22Rv1 (cell line): Measurements from ENCODE around the gene IL1F10.
A peak's percentile ranks its signal among the peaks of the same experiment; 100 is the strongest.

Experiments used
- H3K27ac ChIP-seq: fragments of 450-650 bp; 2 replicates; pipeline ENCODE4 v1.5.1; 2017
- ZFX ChIP-seq: fragments of 450-650 bp; IDR thresholded peaks from 2 replicates; pipeline ENCODE4 v1.6.1; 2017; ENCODE audit warnings: antibody characterized with exemption, borderline replicate concordance
- TF ChIP-seq, protein P1 (sequence below): fragments of 450-650 bp; IDR thresholded peaks from 2 replicates; pipeline ENCODE4 v1.5.1; 2017; ENCODE audit warnings: mild to moderate bottlenecking

IL1F10 gene

GRCh38 chr2:113032737-113033136, 35.0 kb upstream of the IL1F10 start:
- H3K27ac ChIP-seq = no peak overlapping the region
- TF ChIP-seq, protein P1, sequence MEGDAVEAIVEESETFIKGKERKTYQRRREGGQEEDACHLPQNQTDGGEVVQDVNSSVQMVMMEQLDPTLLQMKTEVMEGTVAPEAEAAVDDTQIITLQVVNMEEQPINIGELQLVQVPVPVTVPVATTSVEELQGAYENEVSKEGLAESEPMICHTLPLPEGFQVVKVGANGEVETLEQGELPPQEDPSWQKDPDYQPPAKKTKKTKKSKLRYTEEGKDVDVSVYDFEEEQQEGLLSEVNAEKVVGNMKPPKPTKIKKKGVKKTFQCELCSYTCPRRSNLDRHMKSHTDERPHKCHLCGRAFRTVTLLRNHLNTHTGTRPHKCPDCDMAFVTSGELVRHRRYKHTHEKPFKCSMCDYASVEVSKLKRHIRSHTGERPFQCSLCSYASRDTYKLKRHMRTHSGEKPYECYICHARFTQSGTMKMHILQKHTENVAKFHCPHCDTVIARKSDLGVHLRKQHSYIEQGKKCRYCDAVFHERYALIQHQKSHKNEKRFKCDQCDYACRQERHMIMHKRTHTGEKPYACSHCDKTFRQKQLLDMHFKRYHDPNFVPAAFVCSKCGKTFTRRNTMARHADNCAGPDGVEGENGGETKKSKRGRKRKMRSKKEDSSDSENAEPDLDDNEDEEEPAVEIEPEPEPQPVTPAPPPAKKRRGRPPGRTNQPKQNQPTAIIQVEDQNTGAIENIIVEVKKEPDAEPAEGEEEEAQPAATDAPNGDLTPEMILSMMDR = no peak
- no peak for TF ChIP-seq ZFX

GRCh38 chr2:113034016-113034415, 33.8 kb upstream of the IL1F10 start:
- H3K27ac ChIP-seq = no peak overlapping the region
- TF ChIP-seq ZFX = no peak
- TF ChIP-seq, protein P1 = no peak

- TF ChIP-seq, protein P1 = no peak
- TF ChIP-seq ZFX = no peak
- H3K27ac ChIP-seq = no peak overlapping the region
These were observed 31.0 kb upstream of the IL1F10 start for GRCh38 chr2:113036763-113037162.

DNA sequence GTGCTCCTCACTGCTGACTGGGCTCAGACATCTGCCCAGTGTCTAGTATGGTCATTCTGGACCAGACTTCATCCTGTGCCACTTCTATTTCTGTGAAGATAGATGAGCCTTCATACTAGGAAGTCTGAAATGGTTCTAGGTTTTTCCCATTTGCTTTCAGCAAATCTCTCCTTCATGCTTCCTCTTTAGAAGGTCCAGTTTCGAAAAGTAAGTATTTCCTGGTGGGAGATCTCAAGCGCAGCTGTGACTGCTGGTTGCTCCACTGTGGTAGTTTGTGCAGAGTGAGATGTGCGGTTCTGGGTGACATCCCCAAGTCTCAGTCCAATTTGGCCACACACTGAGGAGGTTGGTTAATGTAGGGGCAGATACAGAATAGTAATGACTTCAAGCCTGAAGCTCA, 29.5 kb upstream of the IL1F10 start:
- H3K27ac ChIP-seq = no peak overlapping the region
- TF ChIP-seq, protein P1 = no peak
- TF ChIP-seq ZFX = no peak

DNA sequence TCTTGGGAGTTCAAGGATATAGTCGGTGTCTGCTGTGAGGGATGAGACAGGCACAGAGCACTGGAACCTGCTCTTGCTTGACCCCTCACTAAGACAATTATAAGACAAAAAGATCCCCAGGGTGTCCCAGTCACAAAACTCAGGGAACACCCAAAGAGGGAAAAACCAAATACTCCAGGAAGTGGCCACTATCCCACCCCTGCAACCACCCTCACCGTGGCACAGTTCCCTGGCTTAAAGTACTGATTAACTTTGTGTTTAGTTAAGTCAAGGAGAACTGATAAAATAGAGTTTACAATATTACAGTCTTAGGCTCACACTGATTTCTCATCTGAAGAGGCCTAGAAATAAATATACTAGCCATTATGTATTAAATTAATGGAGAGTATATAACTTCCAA, 28.6 kb upstream of the IL1F10 start:
- TF ChIP-seq ZFX = no peak
- TF ChIP-seq, protein P1 = no peak
- H3K27ac ChIP-seq = no peak overlapping the region

DNA sequence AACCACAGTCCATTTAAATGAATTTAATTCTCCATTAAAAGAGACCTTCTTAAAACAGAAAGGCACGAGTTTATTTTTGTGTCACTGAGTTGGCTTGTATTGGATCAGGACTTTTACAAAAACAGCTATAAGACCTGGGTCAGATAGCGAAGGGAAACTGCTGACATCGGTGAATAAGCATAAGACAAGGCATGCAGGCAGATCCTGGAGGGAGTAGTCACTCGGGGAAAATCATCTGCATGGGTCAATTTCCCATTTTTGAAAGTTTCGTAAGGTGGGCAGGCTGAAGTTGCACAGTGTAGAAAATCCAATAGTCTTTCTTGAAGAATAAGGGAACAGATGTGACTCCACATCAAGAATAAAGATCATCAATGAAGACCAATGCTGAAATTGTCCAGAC, 28.1 kb upstream of the IL1F10 start:
- no peak for TF ChIP-seq ZFX
- TF ChIP-seq, protein P1 = no peak
- no peak overlapping the region for H3K27ac ChIP-seq

GRCh38 chr2:113041871-113042270, 25.9 kb upstream of the IL1F10 start:
- TF ChIP-seq ZFX = no peak
- TF ChIP-seq, protein P1 = peak; percentile 56
- no peak overlapping the region for H3K27ac ChIP-seq
